Measurements from ENCODE around the gene SPATS2. TPM values are rescaled to one million over a fixed set of nuclear protein-coding genes. Genes with fewer than 3 reads are reported as not detected.

Gene SPATS2
- total RNA-seq, 1 experiment from 2014 or later = 74.2 TPM

DNA sequence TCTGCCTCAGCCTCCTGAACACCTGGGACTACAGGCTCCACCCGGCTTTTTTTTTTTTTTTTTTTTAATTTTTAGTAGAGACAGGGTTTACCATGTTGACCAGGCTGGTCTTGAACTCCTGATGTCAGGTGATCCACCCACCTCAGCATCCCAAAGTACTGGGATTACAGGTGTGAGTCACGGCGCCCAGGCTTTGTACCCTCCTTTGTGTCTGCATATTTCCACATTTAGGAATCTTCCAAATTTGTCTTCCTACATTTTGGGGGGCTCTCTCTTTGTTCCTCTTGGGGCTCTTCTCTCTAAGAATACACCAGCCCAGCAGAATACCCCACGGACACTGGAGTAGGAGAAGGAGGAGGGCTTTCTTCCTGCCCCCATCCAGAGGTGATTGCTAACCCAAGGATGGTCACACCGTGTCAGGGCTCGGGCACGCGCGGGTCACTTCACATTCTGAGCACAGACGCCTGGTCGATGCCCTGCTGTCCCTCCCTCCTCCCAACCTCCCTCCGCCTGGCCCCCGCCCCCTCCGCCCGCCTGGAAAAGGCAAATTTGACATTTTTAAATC lies 22.7 kb upstream of the SPATS2 start:
- no peak overlapping the region for H3K27ac ChIP-seq (ENCODE audit: low read depth, low read length)
- H3K4me1 ChIP-seq (ENCODE audit: control insufficient read depth in 1 of 2, insufficient read depth in 2 of 2, low read length in 2 of 2) = peaks cover 40 to 61% of the 10 kb centered on the region in 2 experiments
- H3K36me3 ChIP-seq (ENCODE audit: control insufficient read depth in 1 of 2, insufficient read depth in 2 of 2, low read length in 2 of 2) = no peaks in the 10 kb centered on the region
- ChIA-PET CTCF (no interaction called here), RAD21 (ENCODE audit: low non-redundant PET in 1 of 2, low total read pairs in 2 of 2, uncharacterized antibody in 2 of 2, unreplicated experiment in 2 of 2) (no interaction called here), POLR2A (no interaction called here)
- intact Hi-C loops (cut with micrococcal nuclease) = no loop called here
- H3K9me2 ChIP-seq (ENCODE audit: insufficient read depth) = no peaks in the 10 kb centered on the region
- H3K9ac ChIP-seq (ENCODE audit: low read length) = no peak overlapping the region
- no peaks in the 10 kb centered on the region for H3K27me3 ChIP-seq (ENCODE audit: insufficient read depth, low read length)
- no peak overlapping the region for H3K4me3 ChIP-seq (replicated peaks in 1 of 2; ENCODE audit: low read depth in 1 of 2, low read length in 2 of 2)
- no peak for ATAC-seq
- no peak for DNase-seq (ENCODE audit: low read depth, low spot score)
- H4K20me1 ChIP-seq (ENCODE audit: insufficient read depth) = no peaks in the 10 kb centered on the region
- TF ChIP-seq, protein P1, sequence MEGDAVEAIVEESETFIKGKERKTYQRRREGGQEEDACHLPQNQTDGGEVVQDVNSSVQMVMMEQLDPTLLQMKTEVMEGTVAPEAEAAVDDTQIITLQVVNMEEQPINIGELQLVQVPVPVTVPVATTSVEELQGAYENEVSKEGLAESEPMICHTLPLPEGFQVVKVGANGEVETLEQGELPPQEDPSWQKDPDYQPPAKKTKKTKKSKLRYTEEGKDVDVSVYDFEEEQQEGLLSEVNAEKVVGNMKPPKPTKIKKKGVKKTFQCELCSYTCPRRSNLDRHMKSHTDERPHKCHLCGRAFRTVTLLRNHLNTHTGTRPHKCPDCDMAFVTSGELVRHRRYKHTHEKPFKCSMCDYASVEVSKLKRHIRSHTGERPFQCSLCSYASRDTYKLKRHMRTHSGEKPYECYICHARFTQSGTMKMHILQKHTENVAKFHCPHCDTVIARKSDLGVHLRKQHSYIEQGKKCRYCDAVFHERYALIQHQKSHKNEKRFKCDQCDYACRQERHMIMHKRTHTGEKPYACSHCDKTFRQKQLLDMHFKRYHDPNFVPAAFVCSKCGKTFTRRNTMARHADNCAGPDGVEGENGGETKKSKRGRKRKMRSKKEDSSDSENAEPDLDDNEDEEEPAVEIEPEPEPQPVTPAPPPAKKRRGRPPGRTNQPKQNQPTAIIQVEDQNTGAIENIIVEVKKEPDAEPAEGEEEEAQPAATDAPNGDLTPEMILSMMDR (IDR thresholded peaks at IDR 0.05 in 2 of 3, conservative IDR thresholded peaks at IDR 0.05 in 1 of 3; ENCODE audit: borderline replicate concordance in 1 of 3, insufficient read depth in 1 of 3, low read depth in 2 of 3, low read length in 2 of 3) = no peak
- no peak for TF ChIP-seq YY1 (IDR thresholded peaks at IDR 0.05; ENCODE audit: extremely low read depth, insufficient replicate concordance, low read depth, low read length)
- H3K9me3 ChIP-seq (ENCODE audit: control insufficient read depth in 1 of 2, insufficient read depth in 1 of 2, low read depth in 1 of 2, low read length in 2 of 2) = no peaks in the 10 kb centered on the region
- peaks cover 4% of the 10 kb centered on the region; the same call in 1 of the 2 replicates for H3K79me2 ChIP-seq (ENCODE audit: insufficient read depth, low read length)
- no TSS peak for BruUV-seq (replicated peaks)
- H3K4me2 ChIP-seq (ENCODE audit: low read length) = no peak overlapping the region
- no peak overlapping the region for H2AFZ ChIP-seq (ENCODE audit: low read depth, low read length, poor library complexity, severe bottlenecking)

DNA sequence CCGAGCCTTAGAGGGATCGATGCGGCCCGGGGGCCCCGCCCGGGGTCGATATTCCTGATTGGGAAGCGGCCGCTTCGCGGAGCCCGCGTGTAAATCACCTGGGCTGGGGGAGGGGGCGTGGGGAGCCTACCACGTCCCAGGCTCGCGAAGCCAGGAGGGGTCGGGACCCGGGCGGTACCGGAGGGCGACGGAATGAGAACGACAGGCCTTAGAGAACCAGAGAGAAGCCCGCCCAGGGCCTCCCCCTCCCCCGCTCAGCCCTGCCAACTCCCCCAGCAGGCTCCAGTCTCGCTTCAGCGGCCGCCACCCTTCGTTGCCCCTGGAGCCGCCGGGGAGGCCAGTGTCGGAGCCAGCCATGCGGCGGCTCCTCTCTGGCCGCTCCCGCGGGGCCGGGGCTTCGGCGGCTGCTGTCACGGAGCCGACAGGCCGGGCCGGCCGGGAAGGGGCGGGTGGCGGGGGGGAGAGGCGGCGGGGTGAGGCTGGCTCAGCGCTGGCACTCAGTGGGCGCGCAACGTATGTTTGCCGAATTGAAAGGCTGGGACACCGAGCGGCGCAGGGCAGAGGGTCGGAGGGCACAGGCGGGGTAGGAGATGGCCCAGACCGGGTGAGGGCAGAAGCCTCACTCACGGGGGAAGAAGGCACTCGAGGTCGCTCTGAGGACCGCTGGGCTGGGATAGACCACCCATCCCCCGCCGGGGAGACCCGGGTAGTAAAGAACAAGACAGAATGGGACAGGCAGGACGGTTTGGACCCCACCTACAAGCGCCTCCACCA lies 22.0 kb upstream of the SPATS2 start:
- peaks cover 35 to 54% of the 10 kb centered on the region in 2 experiments for H3K4me1 ChIP-seq (ENCODE audit: control insufficient read depth in 1 of 2, insufficient read depth in 2 of 2, low read length in 2 of 2)
- H3K9me3 ChIP-seq (ENCODE audit: control insufficient read depth in 1 of 2, insufficient read depth in 1 of 2, low read depth in 1 of 2, low read length in 2 of 2) = no peaks in the 10 kb centered on the region
- BruUV-seq (replicated peaks) = no TSS peak
- H3K79me2 ChIP-seq (ENCODE audit: insufficient read depth, low read length) = peaks cover 4% of the 10 kb centered on the region; the same call in 1 of the 2 replicates
- ChIA-PET POLR2A (no interaction called here), CTCF (interaction anchor here (2.6 to 3.1 kb wide), 2 partner anchors 48 to 55 kb away, joined by 23 to 44 read pairs; no protein-coding TSS in a partner anchor), RAD21 (ENCODE audit: low non-redundant PET in 1 of 2, low total read pairs in 2 of 2, uncharacterized antibody in 2 of 2, unreplicated experiment in 2 of 2) (no interaction called here)
- H3K36me3 ChIP-seq (ENCODE audit: control insufficient read depth in 1 of 2, insufficient read depth in 2 of 2, low read length in 2 of 2) = no peaks in the 10 kb centered on the region
- no peak overlapping the region for H2AFZ ChIP-seq (ENCODE audit: low read depth, low read length, poor library complexity, severe bottlenecking)
- DNase-seq (ENCODE audit: low read depth, low spot score) (no peak), ATAC-seq (no peak)
- H3K27me3 ChIP-seq (ENCODE audit: insufficient read depth, low read length) = no peaks in the 10 kb centered on the region
- intact Hi-C loops (cut with micrococcal nuclease) = no loop called here
- no peak overlapping the region for H3K4me3 ChIP-seq (replicated peaks in 1 of 2; ENCODE audit: low read depth in 1 of 2, low read length in 2 of 2)
- H3K9me2 ChIP-seq (ENCODE audit: insufficient read depth) = no peaks in the 10 kb centered on the region
- no peak overlapping the region for H3K4me2 ChIP-seq (ENCODE audit: low read length)
- H3K27ac ChIP-seq (ENCODE audit: low read depth, low read length) = no peak overlapping the region; the same call in 1 of the 2 replicates
- no peaks in the 10 kb centered on the region for H4K20me1 ChIP-seq (ENCODE audit: insufficient read depth)
- no peak overlapping the region for H3K9ac ChIP-seq (ENCODE audit: low read length)
- TF ChIP-seq EZH2phosphoT487 (IDR thresholded peaks at IDR 0.05; ENCODE audit: borderline replicate concordance) (no peak), ELF1 (IDR thresholded peaks at IDR 0.05; ENCODE audit: borderline replicate concordance, low read depth) (no peak), SIN3A (IDR thresholded peaks at IDR 0.05; ENCODE audit: low read depth) (no peak), ZFX (IDR thresholded peaks at IDR 0.05) (no peak), CEBPB (IDR thresholded peaks at IDR 0.05; ENCODE audit: low read depth) (no peak), EGR1 (IDR thresholded peaks at IDR 0.05; ENCODE audit: low read depth) (no peak), EZH2 (IDR thresholded peaks at IDR 0.05) (no peak), TCF7L2 (IDR thresholded peaks at IDR 0.05; ENCODE audit: borderline replicate concordance, extremely low read depth, insufficient read depth, insufficient read length) (no peak), SP1 (IDR thresholded peaks at IDR 0.05; ENCODE audit: low read depth) (no peak), YY1 (IDR thresholded peaks at IDR 0.05; ENCODE audit: extremely low read depth, insufficient replicate concordance, low read depth, low read length) (no peak), CBX3 (IDR thresholded peaks at IDR 0.05; ENCODE audit: low read depth) (no peak), RAD21 (IDR thresholded peaks at IDR 0.05; ENCODE audit: low read depth) (no peak), FOSL1 (IDR thresholded peaks at IDR 0.05; ENCODE audit: low read depth) (no peak)
- TF ChIP-seq, protein P1 (IDR thresholded peaks at IDR 0.05 in 2 of 3, conservative IDR thresholded peaks at IDR 0.05 in 1 of 3; ENCODE audit: borderline replicate concordance in 1 of 3, insufficient read depth in 1 of 3, low read depth in 2 of 3, low read length in 2 of 3) = no peak
- TF ChIP-seq, protein P2, sequence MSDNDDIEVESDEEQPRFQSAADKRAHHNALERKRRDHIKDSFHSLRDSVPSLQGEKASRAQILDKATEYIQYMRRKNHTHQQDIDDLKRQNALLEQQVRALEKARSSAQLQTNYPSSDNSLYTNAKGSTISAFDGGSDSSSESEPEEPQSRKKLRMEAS (IDR thresholded peaks at IDR 0.05) = no peak
